Tibial nerve (tissue), 4 donors: ENCODE measurements around the gene TFF3. TPM values are rescaled to one million over a fixed set of nuclear protein-coding genes. Genes with fewer than 3 reads are reported as not detected.

ENCODE experiments used
- DNase-seq, 2 donors: peaks; one replicate each; pipeline ENCODE4 v3.0.0-alpha.2; 2019; ENCODE audit warnings: low spot score in 2 of 2
- H3K27ac ChIP-seq, 4 donors: fragments of 200-600 bp; sonication (generic) in 3 of 4; one replicate each; pipeline ENCODE4 v1.5.1; 2017 to 2019; ENCODE audit warnings: mild to moderate bottlenecking in 1 of 4
- H3K27me3 ChIP-seq, 2 donors: fragments of 200-600 bp; sonication (generic) in 1 of 2; one replicate each; pipeline versions ENCODE4 v1.5.1 to v1.6.0; 2017 to 2019
- H3K36me3 ChIP-seq, 3 donors: fragments of 200-600 bp; sonication (generic); one replicate each; pipeline ENCODE4 v1.5.1; 2018 to 2019
- H3K4me1 ChIP-seq, 4 donors: fragments of 200-600 bp; sonication (generic) in 3 of 4; one replicate each; pipeline ENCODE4 v1.5.1; 2017 to 2019
- H3K4me3 ChIP-seq, 4 donors: fragments of 200-600 bp; sonication (generic) in 3 of 4; one replicate each; pipeline ENCODE4 v1.5.1; 2017 to 2019; ENCODE audit warnings: mild to moderate bottlenecking in 1 of 4, moderate library complexity in 1 of 4
- H3K9me3 ChIP-seq, 4 donors: fragments of 200-600 bp; sonication (generic) in 3 of 4; one replicate each; pipeline ENCODE4 v1.5.1; 2017 to 2019
- CTCF ChIP-seq, 5 experiments: fragments of 200-600 bp in 3 of 5; fragments of 450-650 bp in 2 of 5; sonication (generic) in 3 of 5; IDR thresholded peaks; one replicate each; pipeline ENCODE4 v1.5.1; 2016 to 2019; ENCODE audit warnings: antibody characterized with exemption in 5 of 5, mild to moderate bottlenecking in 3 of 5, moderate library complexity in 2 of 5
- EP300 ChIP-seq, 2 donors: sonication (generic); formaldehyde crosslinking; IDR thresholded peaks; one replicate each; pipeline ENCODE4 v1.6.1; 2017; ENCODE audit warnings: antibody characterized with exemption in 2 of 2, mild to moderate bottlenecking in 1 of 2
- POLR2A ChIP-seq, 2 donors: fragments of 450-650 bp; IDR thresholded peaks; one replicate each; pipeline ENCODE4 v1.6.1; 2017; ENCODE audit warnings: antibody characterized with exemption in 2 of 2, mild to moderate bottlenecking in 2 of 2, moderate library complexity in 2 of 2
- WGBS, 2 donors: methylation state at CpG; one replicate each; pipeline ENCODE4 v1.1.5; 2018; 5-methylcytosine and 5-hydroxymethylcytosine counted together
- total RNA-seq, 4 donors: library from RNA; depleted of rRNA; stranded (reverse); fragments of >200 nt; gene quantifications; one replicate each; pipeline ENCODE4 v1.1.0, GENCODE V29; 2016

The TFF3 gene
- total RNA-seq, 4 donors from 2014 or later, result 4.2 to 21.1 (median 13.4) TPM

DNA sequence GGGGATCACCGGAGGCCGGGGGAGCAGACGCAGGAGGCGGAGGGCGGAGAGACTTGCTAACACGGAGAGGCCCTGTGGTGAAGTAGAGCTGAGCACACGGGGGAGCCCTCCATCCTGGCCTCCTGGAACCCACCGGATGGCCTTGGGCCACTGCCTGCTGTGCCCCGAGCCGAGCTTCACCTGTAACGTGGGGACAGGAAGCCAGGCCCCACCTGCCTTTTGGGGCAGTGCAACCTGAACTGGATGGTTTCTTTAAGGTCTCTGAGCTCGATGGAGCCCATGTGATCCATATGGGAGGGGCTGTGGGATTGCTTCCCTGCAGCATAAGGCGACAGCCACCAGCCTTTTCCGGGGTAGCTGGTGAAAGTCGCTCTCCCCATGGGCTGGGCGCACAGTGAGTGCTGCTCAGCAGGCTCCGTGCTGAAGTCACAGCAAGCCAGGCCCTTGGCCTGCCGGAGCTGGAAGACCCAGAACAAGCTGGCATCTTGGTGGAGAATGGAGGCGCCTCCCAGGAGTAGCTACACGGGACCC is 35.8 kb downstream of the TFF3 start:
- H3K36me3 ChIP-seq, result peaks cover 0 to 29% (median 0%) of the 10 kb centered on the region in 3 donors

GRCh38 chr21:42278451-42279149 is 36.6 kb downstream of the TFF3 start:
- Histone ChIP-seq H3K27ac (no peak overlapping the region), H3K9me3 (no peaks in the 10 kb centered on the region), H3K4me3 (no peak overlapping the region), H3K36me3 (peaks cover 0 to 29% (median 0%) of the 10 kb centered on the region in 3 donors), H3K27me3 (no peaks in the 10 kb centered on the region), H3K4me1 (no peaks in the 10 kb centered on the region)
- no peak for DNase-seq
- TF ChIP-seq CTCF (IDR thresholded peaks at IDR 0.05) (no peak), EP300 (IDR thresholded peaks at IDR 0.05) (no peak), POLR2A (IDR thresholded peaks at IDR 0.05) (no peak)
- WGBS, 2 donors, result 88 to 90% methylated on average over 19 of the region's 19 CpGs

More for the DNA sequence above, 35.8 kb downstream of the TFF3 start:
- no peak for TF ChIP-seq CTCF (IDR thresholded peaks at IDR 0.05)
- no peak for TF ChIP-seq EP300 (IDR thresholded peaks at IDR 0.05)
- no peak for TF ChIP-seq POLR2A (IDR thresholded peaks at IDR 0.05)
- 88 to 92% methylated on average over 14 to 20 of the region's 20 CpGs for WGBS, 2 donors
- Histone ChIP-seq H3K4me1 (no peaks in the 10 kb centered on the region), H3K27ac (no peak overlapping the region), H3K9me3 (no peaks in the 10 kb centered on the region), H3K4me3 (no peak overlapping the region), H3K27me3 (no peaks in the 10 kb centered on the region)
- no peak for DNase-seq

GRCh38 chr21:42277593-42277992 is 37.6 kb downstream of the TFF3 start:
- peaks cover 0 to 31% (median 0%) of the 10 kb centered on the region in 3 donors for H3K36me3 ChIP-seq
- no peaks in the 10 kb centered on the region for H3K4me1 ChIP-seq
- no peaks in the 10 kb centered on the region for H3K9me3 ChIP-seq
- no peaks in the 10 kb centered on the region for H3K27me3 ChIP-seq
- no peak overlapping the region for H3K27ac ChIP-seq
- no peak for TF ChIP-seq EP300 (IDR thresholded peaks at IDR 0.05)
- TF ChIP-seq POLR2A (IDR thresholded peaks at IDR 0.05), result no peak
- TF ChIP-seq CTCF (IDR thresholded peaks at IDR 0.05), result no peak
- WGBS, 2 donors, result 56 to 60% methylated on average over 4 of the region's 4 CpGs
- DNase-seq, result no peak
- no peak overlapping the region for H3K4me3 ChIP-seq

DNA sequence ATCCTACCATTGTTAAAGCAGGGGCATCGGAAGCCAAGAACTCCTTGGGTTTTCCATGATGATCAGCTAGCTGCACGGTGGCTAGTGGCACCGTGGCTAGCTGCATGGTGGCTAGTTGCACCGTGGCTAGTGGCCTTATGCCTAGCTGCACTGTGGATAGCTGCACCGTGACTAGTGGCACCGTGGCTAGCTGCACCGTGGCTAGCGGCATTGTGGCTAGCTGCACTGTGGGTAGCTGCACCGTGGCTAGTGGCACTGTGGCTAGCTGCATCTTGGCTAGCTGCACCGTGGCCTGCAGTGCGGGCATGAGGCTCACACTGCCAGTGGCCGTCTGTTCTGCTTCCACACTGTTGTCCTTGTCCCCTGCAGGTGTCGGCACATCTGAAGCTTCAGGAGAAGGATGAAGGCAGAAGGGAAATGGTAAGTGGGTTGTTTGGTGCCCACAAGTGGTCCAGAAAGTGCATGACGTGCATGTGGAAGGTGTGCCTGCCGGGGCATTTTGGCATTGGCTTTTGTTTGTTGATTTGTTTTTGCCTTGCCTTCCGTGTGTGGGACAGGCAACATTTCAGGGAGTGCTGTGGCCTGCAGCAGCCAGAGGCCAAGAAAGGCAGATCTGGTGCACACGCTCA is 38.6 kb downstream of the TFF3 start:
- TF ChIP-seq POLR2A (IDR thresholded peaks at IDR 0.05), result no peak
- no peak for TF ChIP-seq EP300 (IDR thresholded peaks at IDR 0.05)
- TF ChIP-seq CTCF (IDR thresholded peaks at IDR 0.05), result no peak
- no peak for DNase-seq
- 89 to 92% methylated on average over 17 of the region's 17 CpGs for WGBS, 2 donors

DNA sequence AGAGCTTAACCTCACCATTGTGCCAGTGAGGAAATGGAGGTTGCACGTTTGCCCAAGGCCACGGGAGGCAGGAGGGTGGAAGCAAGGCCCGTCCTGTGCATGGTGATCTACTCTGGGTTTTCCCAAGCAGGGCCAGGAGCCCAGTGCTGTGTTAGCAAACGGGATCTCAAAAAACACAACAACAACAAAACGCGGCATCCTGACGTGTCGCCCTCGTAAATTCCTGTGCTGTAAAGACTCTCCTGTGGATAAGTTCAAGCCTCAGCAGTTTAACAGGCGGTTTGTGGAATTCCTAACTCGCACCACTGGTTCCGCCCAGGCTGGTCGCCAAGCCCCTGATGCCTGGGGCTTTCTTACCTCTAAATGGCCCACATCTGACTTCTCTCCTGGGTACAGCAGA is 39.1 kb downstream of the TFF3 start:
- 62 to 69% methylated on average over 13 of the region's 13 CpGs for WGBS, 2 donors
- peak overlapping the region in 1 of 4 donors; percentile 24 for H3K27ac ChIP-seq
- H3K4me1 ChIP-seq, result no peaks in the 10 kb centered on the region
- DNase-seq, result no peak
- no peaks in the 10 kb centered on the region for H3K27me3 ChIP-seq
- TF ChIP-seq CTCF (IDR thresholded peaks at IDR 0.05) (no peak), EP300 (IDR thresholded peaks at IDR 0.05) (no peak), POLR2A (IDR thresholded peaks at IDR 0.05) (no peak)
- H3K9me3 ChIP-seq, result no peaks in the 10 kb centered on the region
- H3K4me3 ChIP-seq, result no peak overlapping the region
- H3K36me3 ChIP-seq, result peaks cover 0 to 19% (median 0%) of the 10 kb centered on the region in 3 donors

More for the DNA sequence above, 38.6 kb downstream of the TFF3 start:
- H3K27ac ChIP-seq, result peak overlapping the region in 1 of 4 donors; percentile 24
- H3K9me3 ChIP-seq, result no peaks in the 10 kb centered on the region
- H3K4me3 ChIP-seq, result no peak overlapping the region
- no peaks in the 10 kb centered on the region for H3K4me1 ChIP-seq
- H3K27me3 ChIP-seq, result no peaks in the 10 kb centered on the region
- H3K36me3 ChIP-seq, result peaks cover 0 to 23% (median 0%) of the 10 kb centered on the region in 3 donors
